Epithelial cell of esophagus (primary cell): Measurements from ENCODE around the gene MAST3.

Source experiments
- DNase-seq: peaks from one replicate; pipeline ENCODE4 v3.0.0; 2010; ENCODE audit warnings: low read depth
- H3K4me3 ChIP-seq: 2 replicates; pipeline ENCODE4 v1.5.1; 2011; ENCODE audit warnings: mild to moderate bottlenecking, low read length, control low read depth
- CTCF ChIP-seq: IDR thresholded peaks from 2 replicates; pipeline ENCODE4 v1.5.1; 2011; ENCODE audit warnings: low read depth, mild to moderate bottlenecking, low read length, control low read depth, inconsistent platforms; ENCODE audit not compliant: insufficient read depth; ENCODE audit errors: missing control alignments

MAST3 gene

GRCh38 chr19:18197941-18198340 lies 100.4 kb downstream of the MAST3 start:
- DNase-seq: no peak
- H3K4me3 ChIP-seq: no peak overlapping the region
- TF ChIP-seq CTCF: no peak

GRCh38 chr19:18198374-18198773 lies 100.8 kb downstream of the MAST3 start:
- H3K4me3 ChIP-seq: no peak overlapping the region
- no peak for DNase-seq
- no peak for TF ChIP-seq CTCF
